CMK (cell line): Measurements from ENCODE around the gene UTP25.
A peak's percentile ranks its signal among the peaks of the same experiment; 100 is the strongest.

Experiments
- DNase-seq: peaks from one replicate; pipeline ENCODE4 v3.0.0-alpha.2; 2010; ENCODE audit warnings: low read depth

Gene UTP25

DNA sequence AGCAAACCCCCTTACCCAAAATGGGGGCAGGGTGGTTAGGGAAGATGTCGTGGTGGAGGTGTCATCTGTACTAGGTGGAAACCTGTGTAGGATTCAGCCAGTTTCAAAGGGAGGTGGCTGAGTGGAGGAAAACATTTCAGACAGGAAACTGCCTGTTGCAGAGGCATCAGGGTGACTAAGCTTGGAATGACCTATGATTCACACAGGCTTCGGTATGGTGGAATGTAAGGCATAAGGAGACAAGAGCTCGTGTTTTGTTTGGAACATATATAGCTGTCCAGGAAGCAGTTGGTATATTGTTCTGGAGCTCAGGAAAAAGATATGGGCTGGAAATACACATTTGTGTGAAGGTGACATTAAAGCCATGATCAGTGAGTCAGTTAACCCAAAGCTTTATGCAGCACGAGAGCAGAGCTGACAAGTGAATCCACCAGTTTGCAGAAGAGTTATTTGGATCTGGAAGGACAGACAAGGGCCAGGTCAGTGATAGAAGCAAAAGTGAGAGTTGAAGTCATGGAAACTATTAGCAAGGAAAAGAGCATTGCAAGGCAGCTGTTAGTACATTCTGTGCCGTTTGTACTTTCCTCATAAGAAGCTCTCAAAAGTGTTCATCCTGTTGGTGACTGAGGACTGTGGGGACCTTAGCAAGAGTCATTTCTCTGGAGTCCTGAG is 12.2 kb downstream of the UTP25 start:
- no peak for DNase-seq

DNA sequence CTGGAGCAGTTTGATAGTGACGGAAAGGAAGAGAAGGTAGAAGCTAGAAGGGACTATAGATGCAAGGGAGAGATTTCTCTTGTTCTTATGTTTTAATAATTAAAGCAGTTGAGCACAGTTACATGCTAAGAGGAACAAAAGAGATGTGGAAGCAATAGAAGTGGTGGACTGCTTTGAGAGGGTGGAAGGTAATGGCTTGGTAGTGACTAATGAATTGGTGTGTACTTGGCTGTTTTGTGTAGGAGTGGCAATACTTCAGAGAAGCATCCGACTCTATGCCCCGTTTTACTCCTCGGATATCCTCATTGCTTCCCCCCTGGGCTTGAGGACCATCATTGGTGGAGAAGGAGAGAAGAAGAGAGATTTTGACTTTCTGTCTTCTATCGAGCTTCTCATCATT is 12.8 kb downstream of the UTP25 start:
- no peak for DNase-seq

DNA sequence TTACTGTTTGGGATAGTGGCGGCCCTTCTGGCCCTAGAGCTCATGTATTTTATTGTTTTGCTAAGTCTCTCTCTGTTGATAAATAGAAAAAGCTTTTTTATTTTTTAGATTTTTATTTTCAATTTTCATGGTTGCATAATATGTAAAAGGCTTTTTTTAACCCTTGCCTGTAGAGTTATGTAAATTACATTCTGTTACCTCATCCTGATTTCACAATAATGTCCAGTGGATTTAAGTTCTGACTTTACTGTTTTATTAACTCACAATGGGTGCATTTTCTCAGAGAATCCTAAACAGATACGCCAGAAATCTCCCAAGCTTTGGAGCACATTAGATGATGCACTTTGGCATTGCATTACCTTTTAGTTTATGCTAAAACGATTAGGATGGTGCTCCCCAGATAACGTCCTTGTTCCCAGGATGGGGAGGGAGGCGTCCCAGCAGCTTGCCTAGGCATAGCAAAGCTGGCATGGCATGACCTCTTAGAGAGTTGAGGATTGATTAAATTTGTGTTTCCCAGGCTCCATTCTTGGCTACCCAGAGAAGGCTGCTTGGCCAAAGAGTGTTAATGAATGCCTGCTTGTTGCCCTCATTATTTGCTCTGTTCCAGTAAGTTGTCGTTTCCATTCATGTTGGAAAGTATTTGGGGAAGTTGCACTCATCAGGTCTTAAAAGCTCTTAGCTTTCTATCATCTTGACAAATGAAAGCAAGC is 17.1 kb downstream of the UTP25 start:
- no peak for DNase-seq

DNA sequence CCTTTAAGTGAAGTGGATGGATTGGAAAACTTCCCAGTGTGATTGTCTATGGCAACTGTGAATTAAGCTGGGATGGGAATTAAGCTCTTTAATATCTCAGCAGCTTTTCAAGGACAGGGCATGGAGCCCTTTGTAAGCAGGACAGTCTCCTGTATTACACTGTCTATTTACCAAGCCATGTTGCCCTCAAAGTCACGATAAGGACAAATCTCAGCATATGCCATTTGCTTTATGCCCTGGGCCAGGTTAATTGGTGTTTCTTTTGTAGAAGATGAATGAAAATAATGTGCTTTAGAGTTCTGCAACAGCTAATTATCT is 17.6 kb downstream of the UTP25 start:
- DNase-seq, result no peak

DNA sequence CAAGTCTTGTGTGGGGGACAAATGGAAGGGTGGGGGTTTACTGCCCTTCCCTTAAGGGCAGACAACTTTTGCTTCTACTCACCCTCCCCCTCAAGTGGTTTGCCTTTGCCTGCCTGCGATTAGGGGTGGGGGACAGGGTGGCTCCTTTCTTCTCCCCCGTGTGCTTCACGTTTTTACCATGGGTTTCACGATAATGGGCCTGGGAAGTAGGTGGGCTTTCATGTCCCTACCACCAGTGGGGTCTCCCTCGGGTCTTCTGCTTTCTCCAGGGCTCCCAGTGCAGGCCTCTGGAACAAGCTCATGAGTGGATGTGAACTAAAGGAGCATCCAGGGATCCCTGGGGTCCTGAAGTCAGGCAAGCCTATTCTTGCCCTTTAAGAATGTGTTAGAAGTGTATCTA is 21.6 kb downstream of the UTP25 start:
- no peak for DNase-seq

DNA sequence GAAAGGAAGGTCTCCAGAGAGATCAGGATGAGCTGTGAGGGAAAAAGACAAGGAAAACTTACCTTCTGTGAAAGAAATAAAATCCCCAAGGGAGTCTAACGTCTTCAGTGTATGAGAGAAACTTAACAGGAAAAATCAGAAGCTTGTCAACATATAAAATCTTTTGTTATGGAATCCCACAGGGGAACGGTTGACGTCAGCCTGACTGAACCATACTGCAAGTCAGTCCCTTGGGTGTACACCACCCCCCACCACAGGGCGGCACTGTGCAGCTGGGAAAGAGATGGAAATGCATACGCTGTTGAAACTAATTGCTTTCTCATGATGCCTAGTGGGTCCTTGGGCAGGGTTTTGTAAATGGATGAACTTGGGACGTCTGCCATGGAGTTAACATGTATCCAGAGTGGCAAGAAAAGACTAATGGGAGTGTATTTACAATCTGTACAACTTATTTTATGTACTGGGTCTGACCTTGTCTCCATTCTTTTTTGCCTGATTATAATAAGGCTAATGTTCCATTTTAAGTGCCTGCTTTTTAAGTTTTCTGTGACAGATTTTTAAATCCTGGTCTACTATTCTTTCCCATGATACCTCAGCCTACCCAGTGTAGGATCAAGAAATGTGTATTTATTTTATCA is 22.7 kb downstream of the UTP25 start:
- DNase-seq, result peak; percentile 32

DNA sequence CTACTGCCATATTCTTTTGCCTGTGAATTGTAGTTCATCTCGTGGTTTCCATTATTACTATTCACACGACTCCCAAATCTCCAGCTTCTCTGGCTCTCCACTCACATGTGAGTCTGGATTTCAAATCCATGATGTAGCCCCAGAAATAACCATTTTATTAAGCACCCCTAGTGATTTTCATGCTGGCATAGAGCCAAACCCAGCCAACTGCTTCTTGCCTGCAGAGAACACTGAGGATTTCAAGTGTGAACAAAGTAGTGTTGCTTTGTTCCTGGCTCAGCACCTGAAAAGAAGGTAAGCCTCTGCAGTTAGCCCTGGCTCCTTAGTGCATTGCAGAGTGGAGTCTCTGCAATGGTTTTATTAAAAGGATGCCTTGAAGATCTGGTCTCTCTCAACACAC is 25.9 kb downstream of the UTP25 start:
- DNase-seq, result no peak

DNA sequence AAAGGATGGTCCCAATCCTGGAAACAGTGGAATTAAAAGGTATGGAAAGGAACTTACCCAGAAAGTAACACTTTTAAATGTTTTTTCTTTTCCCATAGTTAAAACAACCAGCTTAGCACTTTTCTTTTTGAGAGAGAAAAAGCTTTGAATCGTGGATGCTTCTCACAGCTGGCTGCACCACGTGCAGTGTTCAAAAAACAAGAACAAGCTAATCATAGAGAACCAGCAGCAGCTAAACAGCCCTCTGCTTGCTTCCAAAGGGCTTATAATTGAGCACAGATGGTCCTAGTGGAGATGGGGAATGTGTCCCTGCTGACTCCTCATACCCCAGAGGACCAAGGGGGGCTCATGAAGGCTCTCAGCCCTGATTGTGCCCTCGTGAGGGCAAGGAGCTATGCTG is 26.4 kb downstream of the UTP25 start:
- DNase-seq, result no peak

DNA sequence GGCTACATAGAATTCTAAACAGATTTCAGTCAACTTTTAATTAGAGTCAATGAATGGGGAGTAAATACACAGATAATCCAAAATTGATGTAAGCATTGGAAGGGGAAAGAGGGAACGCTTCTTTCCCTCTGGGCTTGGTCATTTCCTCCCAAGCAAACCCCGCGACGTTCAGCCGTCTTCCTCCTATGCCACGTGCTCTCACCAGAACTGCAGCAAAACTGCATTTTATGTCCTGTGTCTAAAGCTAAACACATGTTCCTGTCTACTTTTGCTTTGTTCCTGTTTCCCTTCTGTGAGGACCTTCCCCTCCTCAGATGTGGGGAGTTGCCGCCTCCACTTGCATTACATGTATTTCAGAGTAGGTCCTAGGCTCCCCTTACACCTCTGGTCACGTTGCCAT is 27.2 kb downstream of the UTP25 start:
- DNase-seq, result no peak

DNA sequence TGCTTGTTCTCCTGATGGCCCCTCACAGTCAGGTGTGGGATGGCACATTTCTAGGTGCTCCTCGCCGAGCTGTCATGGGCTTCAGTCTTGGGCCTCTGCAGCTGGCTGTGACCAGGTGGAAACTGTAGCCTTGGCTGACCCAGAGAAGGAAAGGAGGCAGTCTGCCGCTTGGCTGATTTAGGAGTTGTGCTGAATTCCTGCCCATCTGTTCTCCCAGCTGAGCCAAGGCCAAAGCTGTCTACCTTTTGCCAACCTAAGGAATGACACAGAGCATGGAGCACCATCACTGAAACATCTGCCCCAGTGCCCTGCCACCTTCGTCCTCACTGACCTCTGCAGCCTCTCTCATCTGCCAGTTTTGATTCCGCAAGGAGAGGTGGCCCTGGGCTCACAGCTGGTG is 27.9 kb downstream of the UTP25 start:
- no peak for DNase-seq

DNA sequence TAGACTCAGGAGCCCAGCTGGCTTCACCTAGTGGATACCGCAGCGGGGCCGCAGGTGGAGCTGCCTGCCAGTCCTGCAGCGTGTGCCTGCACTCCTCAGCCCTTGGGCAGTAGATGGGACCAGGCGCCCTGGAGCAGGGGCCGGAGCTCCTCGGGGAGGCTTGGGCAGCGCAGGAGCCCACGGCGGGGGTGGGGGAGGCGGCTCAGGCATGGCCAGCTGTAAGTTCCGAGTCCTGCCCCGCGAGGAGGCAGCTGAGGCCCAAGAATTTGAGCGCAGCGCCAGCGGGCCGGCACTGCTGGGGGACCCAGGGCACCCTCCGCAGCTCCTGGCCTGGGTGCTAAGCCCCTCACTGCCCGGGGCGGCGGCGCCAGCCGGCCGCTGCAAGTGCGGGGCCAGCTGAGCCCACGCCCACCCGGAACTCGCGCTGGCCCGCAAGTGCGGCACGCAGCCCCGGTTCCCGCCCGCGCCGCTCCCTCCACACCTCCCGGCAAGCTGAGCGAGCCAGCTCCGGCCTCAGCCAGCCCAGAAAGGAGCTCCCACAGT is 30.9 kb downstream of the UTP25 start:
- no peak for DNase-seq

DNA sequence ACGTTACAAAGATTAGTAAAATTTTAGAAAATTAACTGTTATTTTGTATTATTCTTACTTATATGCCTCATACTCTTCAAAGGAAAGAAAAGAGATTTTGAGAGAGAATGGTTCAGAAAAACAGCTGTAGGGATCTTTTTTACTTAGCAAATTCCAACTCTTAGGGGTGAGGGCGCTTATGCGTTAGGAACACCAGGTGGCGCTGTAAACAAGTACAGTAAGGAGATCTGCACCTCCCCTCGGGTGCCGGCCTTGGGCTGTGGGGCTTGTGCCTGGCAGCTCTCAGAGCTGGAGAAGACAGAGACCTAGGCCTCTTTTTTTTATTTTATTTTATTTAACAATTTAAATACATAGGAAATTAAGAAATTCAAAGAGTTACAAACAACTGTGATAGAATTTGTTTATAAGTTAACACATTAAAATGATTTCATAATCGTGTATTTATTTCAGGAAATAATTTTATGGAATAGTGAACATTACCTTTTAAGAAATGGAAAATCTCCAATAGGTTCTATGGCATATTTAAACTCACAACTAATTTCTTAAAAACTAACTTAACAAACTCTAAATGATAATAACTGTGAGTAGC is 32.6 kb downstream of the UTP25 start:
- DNase-seq, result peak; percentile 85

DNA sequence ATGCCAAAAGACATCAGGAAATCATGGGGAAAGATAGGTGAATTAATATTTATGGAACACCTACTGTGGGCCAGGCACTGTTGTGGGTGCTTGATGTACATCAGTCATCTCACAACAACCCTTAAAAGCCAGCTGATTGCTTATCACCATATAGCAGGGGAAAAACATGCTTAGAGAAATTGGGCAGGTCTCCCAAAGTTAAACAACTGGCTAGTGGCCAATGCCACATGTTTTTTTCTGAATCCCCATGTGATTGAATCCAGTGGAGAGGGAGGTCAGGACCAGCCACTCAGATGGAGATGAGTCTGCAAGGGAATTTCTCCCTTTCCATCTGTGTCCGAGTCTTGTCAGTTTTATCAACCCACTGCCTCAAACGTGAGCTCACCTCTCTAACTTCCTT is 33.5 kb downstream of the UTP25 start:
- no peak for DNase-seq

DNA sequence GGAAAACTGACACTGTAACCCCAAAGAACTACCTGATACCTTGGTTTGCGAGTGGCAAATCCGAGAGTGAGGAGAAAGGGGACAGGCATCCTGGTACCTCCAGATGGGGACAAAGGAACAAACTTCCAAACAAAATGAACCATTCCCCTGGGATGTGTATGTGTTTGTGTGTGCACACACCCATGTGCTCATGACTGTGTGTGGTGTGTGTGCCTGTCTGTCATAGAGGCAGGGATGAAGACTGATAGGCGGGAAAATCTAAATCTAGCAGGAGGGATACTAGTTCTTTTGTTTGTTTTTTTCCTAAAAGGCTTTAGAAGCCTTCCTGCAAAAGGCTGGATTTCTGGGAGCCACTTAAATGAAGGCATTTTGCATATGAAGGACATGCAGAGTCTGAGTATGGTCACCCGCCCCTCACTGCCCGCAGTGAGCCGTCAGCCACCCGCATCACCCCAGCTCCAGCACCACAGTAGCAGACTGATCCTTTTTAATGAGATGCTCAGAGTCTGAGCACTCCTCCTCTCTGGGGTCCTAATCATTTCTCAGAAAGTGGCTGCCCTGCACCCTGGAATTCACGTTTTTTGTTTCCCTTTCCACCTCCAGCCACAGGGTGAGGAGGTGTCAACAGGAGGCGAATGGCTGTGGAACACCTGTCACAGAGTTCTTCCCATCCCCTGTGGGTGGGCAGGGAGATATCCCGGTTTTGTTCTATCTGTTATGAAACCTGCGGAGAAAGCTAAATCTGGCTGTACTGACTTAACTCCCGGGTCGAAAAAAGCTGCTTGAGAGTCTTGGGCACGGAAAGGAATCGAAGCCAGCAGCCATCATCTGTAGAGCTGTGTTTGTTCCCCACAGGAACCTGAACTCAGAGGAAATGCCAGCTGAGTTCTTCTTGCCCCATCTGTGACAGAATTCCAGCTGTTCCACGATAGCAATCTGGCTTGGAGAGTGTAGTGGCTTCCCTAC is 34.9 kb downstream of the UTP25 start:
- DNase-seq, result no peak

DNA sequence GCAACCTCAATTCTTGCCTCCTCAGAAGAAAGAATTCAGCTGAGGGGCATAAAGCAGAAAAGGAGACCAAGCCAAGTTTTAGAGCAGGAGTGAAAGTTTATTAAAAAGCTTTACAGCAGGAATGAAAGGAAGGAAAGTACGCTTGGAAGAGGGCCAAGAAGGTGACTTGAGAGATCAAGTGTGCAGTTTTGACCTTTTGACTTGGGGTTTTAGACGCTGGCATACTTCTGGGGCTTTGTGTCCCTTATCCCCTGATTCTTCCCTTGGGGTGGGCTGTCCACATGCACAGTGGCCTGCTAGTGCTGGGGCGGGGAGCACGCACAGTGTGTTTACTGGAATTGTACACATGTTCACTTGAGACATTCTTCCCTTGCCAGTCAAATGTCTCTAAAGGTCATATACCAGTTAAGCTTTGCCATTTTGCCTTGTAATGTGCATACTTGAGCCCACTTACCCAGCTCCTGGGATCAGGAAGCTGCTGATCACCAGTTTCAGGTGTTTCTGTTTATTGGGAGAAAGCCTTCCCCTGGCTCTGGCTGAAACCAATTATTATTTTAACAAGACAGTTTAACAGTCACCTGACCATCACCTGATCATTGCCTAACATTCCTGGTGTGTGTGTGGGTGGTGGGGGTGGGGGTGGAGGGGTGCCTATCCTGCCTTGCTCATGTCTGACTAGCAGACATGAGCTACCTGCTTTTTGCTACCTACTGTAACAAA is 36.2 kb downstream of the UTP25 start:
- DNase-seq, result no peak

DNA sequence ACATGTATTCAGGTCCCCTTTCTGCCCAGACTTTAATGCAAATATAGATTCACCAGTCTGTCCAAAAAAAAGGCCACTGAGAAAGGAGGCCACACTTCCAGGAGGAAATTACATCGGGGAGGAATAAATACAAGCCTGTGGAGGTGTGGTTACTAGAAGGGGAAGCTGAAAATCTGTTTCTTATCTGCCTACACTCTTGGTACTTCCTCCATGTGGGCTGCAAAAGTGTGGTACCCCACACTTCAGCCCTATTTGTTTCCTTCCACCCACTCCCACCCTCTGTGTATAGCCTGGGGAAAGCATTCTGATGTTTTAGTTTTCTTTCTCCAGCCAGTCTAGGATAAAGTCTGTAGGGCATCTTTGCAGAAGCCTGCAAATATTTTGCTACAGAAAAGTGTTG is 38.4 kb downstream of the UTP25 start:
- DNase-seq, result peak; percentile 29

DNA sequence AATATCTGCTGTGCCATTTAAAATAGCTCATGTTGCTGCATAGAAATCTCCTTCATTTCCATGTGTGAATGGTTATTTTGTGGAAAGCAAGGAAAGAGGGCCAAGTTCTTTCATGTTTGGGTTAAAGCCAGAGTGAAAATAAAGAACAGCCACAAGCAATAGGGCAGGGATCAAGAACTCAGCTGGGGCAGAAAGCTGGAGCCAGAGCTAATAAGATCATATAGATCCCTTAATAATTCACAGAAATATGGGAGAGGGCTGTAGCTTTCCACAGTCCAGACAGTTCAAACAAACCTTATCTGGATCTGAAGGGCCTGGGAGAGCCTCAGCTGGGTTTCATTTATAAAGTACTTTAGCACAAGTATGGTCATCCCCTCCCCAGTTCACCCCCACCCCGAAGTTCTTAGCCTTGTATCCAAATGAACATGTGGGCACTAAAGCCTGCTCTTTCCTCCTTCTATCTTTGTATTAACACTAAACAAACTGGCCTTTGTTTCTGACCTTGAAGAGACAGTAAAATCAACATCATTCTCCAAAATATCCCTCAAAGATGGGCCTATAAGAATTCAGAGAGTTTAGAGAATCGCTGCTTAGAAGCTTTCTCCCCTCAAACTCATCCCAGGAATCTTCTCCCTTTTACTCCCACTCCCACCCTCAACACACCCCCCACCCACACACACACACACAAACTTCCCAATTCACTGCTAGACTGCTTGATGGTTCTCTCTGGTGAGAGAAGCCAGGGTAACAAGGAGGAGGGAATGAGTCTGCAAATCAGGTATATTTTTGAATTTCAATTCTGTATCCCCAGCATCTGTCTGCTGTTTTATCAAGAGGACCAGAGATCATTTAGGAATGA is 41.7 kb downstream of the UTP25 start:
- DNase-seq, result no peak

DNA sequence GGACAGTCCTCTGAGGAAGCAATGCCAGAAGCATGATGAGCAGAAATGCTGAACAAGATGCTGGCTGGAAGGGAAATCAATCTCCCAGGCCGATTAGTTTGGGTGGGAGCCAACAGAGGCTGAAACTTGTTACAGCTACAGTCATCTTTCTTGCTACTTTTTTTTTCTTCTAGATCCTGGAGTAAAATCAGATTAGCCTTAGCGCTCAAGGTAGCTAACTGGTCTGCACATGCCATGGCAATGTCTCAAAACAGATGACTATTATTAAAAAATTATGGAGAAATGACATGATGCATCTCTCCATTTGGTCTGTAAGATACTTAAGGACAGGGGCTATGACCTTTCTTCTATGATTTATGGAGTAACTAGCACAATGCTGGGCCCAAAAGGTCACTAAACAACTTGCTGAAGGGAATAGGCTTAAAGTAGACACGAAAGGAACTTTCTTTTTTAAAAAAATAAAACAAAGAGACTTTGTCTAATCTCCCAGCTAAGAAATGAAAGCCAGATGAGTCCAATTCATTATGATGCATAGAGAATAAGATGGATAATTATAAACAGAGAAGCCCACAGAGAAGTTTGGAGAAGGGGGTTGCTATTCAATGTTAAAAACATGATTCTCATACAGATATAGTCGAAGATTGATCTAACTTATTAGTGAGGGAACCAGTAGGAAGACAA is 42.5 kb downstream of the UTP25 start:
- DNase-seq, result no peak

DNA sequence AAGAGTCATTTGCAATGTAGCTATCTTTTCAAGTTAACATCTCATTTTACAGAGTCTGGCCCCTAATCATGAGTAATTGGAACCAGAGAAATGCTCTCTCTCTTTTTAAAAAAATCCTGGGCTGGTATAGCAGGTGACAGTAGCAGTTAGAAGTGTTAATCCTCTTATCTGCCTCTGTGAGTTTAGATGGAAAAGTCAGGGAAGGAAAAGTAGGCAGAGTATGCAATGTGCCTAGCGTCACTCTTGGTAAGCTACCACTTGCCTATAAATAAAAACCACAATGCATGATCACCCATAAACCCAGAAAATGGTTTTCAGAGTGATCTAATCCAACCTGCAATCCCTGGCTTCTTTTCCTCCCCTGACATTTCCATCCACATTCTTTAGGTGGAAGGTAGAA is 43.2 kb downstream of the UTP25 start:
- DNase-seq, result no peak

DNA sequence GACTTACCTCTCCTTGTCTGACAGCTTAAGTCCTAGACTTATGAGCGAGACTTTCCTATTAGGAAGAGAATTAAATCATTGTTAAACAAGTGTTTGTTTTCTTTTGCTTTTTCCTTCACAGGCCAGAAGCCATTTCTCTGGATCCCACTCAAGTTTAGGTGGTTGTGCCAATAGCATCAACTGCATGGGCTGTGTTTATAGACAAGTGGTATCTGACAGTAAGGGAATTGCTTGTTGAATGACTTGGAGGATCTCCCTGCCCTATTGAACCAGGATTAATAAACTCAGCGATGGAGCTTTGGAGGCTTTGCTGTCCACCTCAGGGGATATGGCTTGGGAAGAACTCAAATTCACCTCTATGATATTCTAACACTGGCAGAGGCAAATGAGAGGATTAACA is 43.7 kb downstream of the UTP25 start:
- DNase-seq, result no peak
